Stimulated activated CD4-positive, alpha-beta T cell treated with anti-CD3 and anti-CD28 coated beads, TNF-alpha, amount 100 ng/mL, for 24 hours (primary cell): Measurements from ENCODE around the gene OR1D5.
A peak's percentile ranks its signal among the peaks of the same experiment; 100 is the strongest.
"Not testable (repeated sequence)": the region's sequence is repeated elsewhere in the genome, so short reads cannot be mapped to it uniquely, and the experiment has no call there.

Source experiments
- DNase-seq, 3 experiments: peaks; one replicate each; pipeline ENCODE4 v3.0.0-alpha.2; 2020; ENCODE audit warnings: low read depth in 3 of 3

The OR1D5 gene

GRCh38 chr17:3032258-3033247, 30.9 kb downstream of the OR1D5 start:
- no peak for DNase-seq

- DNase-seq, result not testable (repeated sequence)
Measured at GRCh38 chr17:3030852-3031470, 32.4 kb downstream of the OR1D5 start.

GRCh38 chr17:3030096-3030495, 33.3 kb downstream of the OR1D5 start:
- DNase-seq, result no peak

- no peak for DNase-seq
Measured at GRCh38 chr17:3029213-3029913, 34.0 kb downstream of the OR1D5 start.

GRCh38 chr17:3027786-3028532, 35.4 kb downstream of the OR1D5 start:
- no peak for DNase-seq

- no peak for DNase-seq
Measured at GRCh38 chr17:3026856-3027751, 36.3 kb downstream of the OR1D5 start.

GRCh38 chr17:3026125-3026855, 37.1 kb downstream of the OR1D5 start:
- DNase-seq, result no peak

GRCh38 chr17:3025421-3026124, 37.8 kb downstream of the OR1D5 start:
- DNase-seq, result no peak

GRCh38 chr17:3024346-3024745, 39.1 kb downstream of the OR1D5 start:
- DNase-seq, result no peak

- no peak for DNase-seq
Measured at GRCh38 chr17:3022197-3022596, 41.2 kb downstream of the OR1D5 start.

GRCh38 chr17:3020381-3020780, 43.0 kb downstream of the OR1D5 start:
- DNase-seq, result no peak

GRCh38 chr17:3019761-3020160, 43.6 kb downstream of the OR1D5 start:
- DNase-seq, result no peak

GRCh38 chr17:3017936-3018335, 45.5 kb downstream of the OR1D5 start:
- DNase-seq, result no peak

- DNase-seq, result no peak
Measured at GRCh38 chr17:3015890-3016289, 47.5 kb downstream of the OR1D5 start.

- peak in 2 of 3 experiments; percentile 30 to 48 for DNase-seq
Measured at GRCh38 chr17:3012926-3013581, 50.4 kb downstream of the OR1D5 start.
